Caco-2 (cell line): ENCODE data around the gene MNAT1. TPM values are rescaled to one million over a fixed set of nuclear protein-coding genes. Genes with fewer than 3 reads are reported as not detected.

Experiments used
- BruUV-seq: library from RNA; stranded (reverse); fragments of 400-500 nt; replicated peaks from 2 replicates; lab custom pipeline; 2021; lab: Mats Ljungman, UMichigan
- CTCF ChIA-PET: fragments of 300-600 bp; sonication (Branson Sonifier 250); formaldehyde crosslinking; loops from one replicate; lab custom pipeline; 2022; ENCODE audit warnings: antibody characterized with exemption; lab: Charles Lee
- POLR2A ChIA-PET: fragments of 300-600 bp; sonication (Branson Sonifier 250); formaldehyde crosslinking; loops from one replicate; lab custom pipeline; 2022; ENCODE audit warnings: antibody characterized with exemption; lab: Charles Lee
- DNase-seq, 2 experiments: peaks; one replicate each; pipeline versions ENCODE4 v3.0.0 to v3.0.0-alpha.2; 2020 to 2022
- H3K27me3 ChIP-seq: replicated peaks from 2 replicates; pipeline ENCODE4 v1.6.0; 2011; ENCODE audit warnings: low read length; ENCODE audit not compliant: control insufficient read depth, insufficient read depth
- H3K36me3 ChIP-seq: 2 replicates; pipeline ENCODE4 v1.5.1; 2011; ENCODE audit warnings: low read length; ENCODE audit not compliant: control insufficient read depth, insufficient read depth
- H3K4me1 ChIP-seq: fragments of 250-450 bp; sonication (Bioruptor Pico); 2 replicates; pipeline ENCODE4 v1.5.1; 2020; ENCODE audit warnings: mild to moderate bottlenecking
- H3K4me3 ChIP-seq: 2 replicates; pipeline ENCODE4 v1.5.1; 2011; ENCODE audit warnings: low read depth, mild to moderate bottlenecking, control low read depth, low read length
- H3K9me3 ChIP-seq: fragments of 250-450 bp; sonication (Bioruptor Pico); 2 replicates; pipeline ENCODE4 v1.5.1; 2020; ENCODE audit warnings: mild to moderate bottlenecking, moderate library complexity
- H3K27ac Mint-ChIP-seq: one replicate; pipeline ENCODE4 v1.8.0; 2022; ENCODE audit warnings: mixed read lengths; ENCODE audit not compliant: unreplicated experiment
- H3K27me3 Mint-ChIP-seq: one replicate; pipeline ENCODE4 v1.8.0; 2022; ENCODE audit warnings: mixed read lengths; ENCODE audit not compliant: insufficient read depth, unreplicated experiment
- H3K36me3 Mint-ChIP-seq: one replicate; pipeline ENCODE4 v1.8.0; 2022; ENCODE audit warnings: mild to moderate bottlenecking, mixed read lengths; ENCODE audit not compliant: insufficient read depth, unreplicated experiment
- H3K4me1 Mint-ChIP-seq: one replicate; pipeline ENCODE4 v1.8.0; 2022; ENCODE audit warnings: low read depth, mixed read lengths; ENCODE audit not compliant: unreplicated experiment
- H3K4me3 Mint-ChIP-seq: one replicate; pipeline ENCODE4 v1.8.0; 2022; ENCODE audit warnings: mild to moderate bottlenecking, moderate library complexity, mixed read lengths; ENCODE audit not compliant: unreplicated experiment
- H3K9me3 Mint-ChIP-seq: one replicate; pipeline ENCODE4 v1.8.0; 2022; ENCODE audit warnings: mixed read lengths; ENCODE audit not compliant: unreplicated experiment
- CTCF ChIP-seq, 2 experiments: fragments of 200-600 bp in 1 of 2; IDR thresholded peaks; 1 replicate in 1 of 2; 2 replicates in 1 of 2; pipeline versions ENCODE4 v1.5.1 to v1.8.0; 2011 to 2022; ENCODE audit warnings: antibody characterized with exemption in 1 of 2, control low read depth in 1 of 2, inconsistent platforms in 1 of 2, low read depth in 1 of 2, low read length in 1 of 2, mild to moderate bottlenecking in 1 of 2, moderate library complexity in 1 of 2; ENCODE audit not compliant: insufficient read depth in 1 of 2, severe bottlenecking in 1 of 2, unreplicated experiment in 1 of 2
- intact Hi-C: fragments of 100-400 bp; cut with micrococcal nuclease; formaldehyde crosslinking; loops from one replicate; pipeline ENCODE4 v1.10.0; 2022; ENCODE audit not compliant: unreplicated experiment
- total RNA-seq: library from RNA; stranded (reverse); gene quantifications from 2 replicates; pipeline ENCODE4 v1.2.3, GENCODE V29; 2022

Gene MNAT1
- total RNA-seq, 1 experiment from 2014 or later, result 36.4 TPM

- no peak for DNase-seq
- H3K9me3 Mint-ChIP-seq, result no peaks in the 10 kb centered on the region
- no peak for TF ChIP-seq CTCF (IDR thresholded peaks at IDR 0.05; ENCODE audit: insufficient read depth in 1 of 2, low read depth in 1 of 2, low read length in 1 of 2, severe bottlenecking in 1 of 2, unreplicated experiment in 1 of 2)
- H3K4me3 Mint-ChIP-seq, result no peak overlapping the region
- H3K9me3 ChIP-seq, result no peaks in the 10 kb centered on the region
- H3K27me3 Mint-ChIP-seq, result peaks cover 11% of the 10 kb centered on the region
- no peaks in the 10 kb centered on the region for H3K27me3 ChIP-seq
- intact Hi-C loops, result no loop called here
- no peaks in the 10 kb centered on the region for H3K36me3 ChIP-seq
- H3K4me1 Mint-ChIP-seq, result no peaks in the 10 kb centered on the region
- H3K4me1 ChIP-seq, result no peaks in the 10 kb centered on the region
- ChIA-PET POLR2A (no interaction called here), CTCF (interaction anchor here (0.7 kb wide), 1 partner anchor 27 kb away, joined by 3 read pairs; no protein-coding TSS in a partner anchor)
- no peaks in the 10 kb centered on the region for H3K36me3 Mint-ChIP-seq
- H3K27ac Mint-ChIP-seq, result no peak overlapping the region
- BruUV-seq, result no TSS peak
- H3K4me3 ChIP-seq, result no peak overlapping the region
Measured at GRCh38 chr14:60691383-60692113, 43.0 kb upstream of the MNAT1 start.

- no peak for DNase-seq
- no peaks in the 10 kb centered on the region for H3K9me3 ChIP-seq
- Mint-ChIP-seq H3K27me3 (peaks cover 21% of the 10 kb centered on the region), H3K36me3 (no peaks in the 10 kb centered on the region), H3K4me3 (no peak overlapping the region), H3K4me1 (no peaks in the 10 kb centered on the region), H3K27ac (no peak overlapping the region), H3K9me3 (no peaks in the 10 kb centered on the region)
- BruUV-seq, result no TSS peak
- CTCF ChIA-PET, result no interaction called here
- intact Hi-C loops, result no loop called here
- H3K36me3 ChIP-seq, result no peaks in the 10 kb centered on the region
- no peak for TF ChIP-seq CTCF (IDR thresholded peaks at IDR 0.05; ENCODE audit: insufficient read depth in 1 of 2, low read depth in 1 of 2, low read length in 1 of 2, severe bottlenecking in 1 of 2, unreplicated experiment in 1 of 2)
- H3K4me1 ChIP-seq, result no peaks in the 10 kb centered on the region
- H3K4me3 ChIP-seq, result no peak overlapping the region
- POLR2A ChIA-PET, result no interaction called here
- H3K27me3 ChIP-seq, result no peaks in the 10 kb centered on the region
Measured at GRCh38 chr14:60695327-60695726, 39.2 kb upstream of the MNAT1 start.

- Histone ChIP-seq H3K27me3 (no peaks in the 10 kb centered on the region), H3K36me3 (no peaks in the 10 kb centered on the region), H3K4me3 (no peak overlapping the region), H3K9me3 (no peaks in the 10 kb centered on the region), H3K4me1 (no peaks in the 10 kb centered on the region)
- no peaks in the 10 kb centered on the region for H3K36me3 Mint-ChIP-seq
- no peaks in the 10 kb centered on the region for H3K4me1 Mint-ChIP-seq
- no peak for TF ChIP-seq CTCF (IDR thresholded peaks at IDR 0.05; ENCODE audit: insufficient read depth in 1 of 2, low read depth in 1 of 2, low read length in 1 of 2, severe bottlenecking in 1 of 2, unreplicated experiment in 1 of 2)
- ChIA-PET CTCF (interaction anchor here (0.7 kb wide), 1 partner anchor 604 kb away, joined by 4 read pairs; no protein-coding TSS in a partner anchor), POLR2A (no interaction called here)
- no peak for DNase-seq
- H3K4me3 Mint-ChIP-seq, result no peak overlapping the region
- BruUV-seq, result no TSS peak
- H3K27me3 Mint-ChIP-seq, result peaks cover 18% of the 10 kb centered on the region
- intact Hi-C loops, result no loop called here
- no peak overlapping the region for H3K27ac Mint-ChIP-seq
- peaks cover 10% of the 10 kb centered on the region for H3K9me3 Mint-ChIP-seq
Measured at GRCh38 chr14:60700598-60700997, 34.0 kb upstream of the MNAT1 start.
